Endothelial cell of umbilical vein (primary cell): ENCODE measurements around the gene ZBTB40.

ENCODE experiments used
- CTCF ChIP-seq, 2 donors: IDR thresholded peaks; 1 replicate in 1 of 2; 2 replicates in 1 of 2; pipeline ENCODE4 v1.5.1; 2011; ENCODE audit warnings: low read length in 2 of 2, mild to moderate bottlenecking in 2 of 2, moderate library complexity in 2 of 2, control low read depth in 1 of 2, inconsistent platforms in 1 of 2, low read depth in 1 of 2; ENCODE audit not compliant: insufficient read depth in 1 of 2; ENCODE audit errors: extremely low read depth in 1 of 2
- MYC ChIP-seq: IDR thresholded peaks from one replicate; pipeline ENCODE4 v1.6.1; 2011; ENCODE audit warnings: mild to moderate bottlenecking, low read depth, low read length
- POLR2A ChIP-seq: IDR thresholded peaks from 2 replicates; pipeline ENCODE4 v1.6.1; 2012; ENCODE audit warnings: low read depth, mild to moderate bottlenecking, control low read depth, low read length
- POLR2AphosphoS5 ChIP-seq: IDR thresholded peaks from 2 replicates; pipeline ENCODE4 v1.6.1; 2012; ENCODE audit warnings: low read depth, mild to moderate bottlenecking, control low read depth, low read length, moderate library complexity; ENCODE audit not compliant: insufficient read depth
- TF ChIP-seq, protein P1 (sequence below): IDR thresholded peaks from 2 replicates; pipeline ENCODE4 v1.6.1; 2011; ENCODE audit not compliant: insufficient read depth, insufficient read length

GRCh38 chr1:22415489-22415888, 36.2 kb upstream of the ZBTB40 start:
- no peak for TF ChIP-seq CTCF (IDR thresholded peaks at IDR 0.05; ENCODE audit: extremely low read depth in 1 of 2, insufficient read depth in 1 of 2, low read depth in 1 of 2, low read length in 2 of 2)
- no peak for TF ChIP-seq POLR2AphosphoS5
- no peak for TF ChIP-seq POLR2A
- TF ChIP-seq, protein P1, sequence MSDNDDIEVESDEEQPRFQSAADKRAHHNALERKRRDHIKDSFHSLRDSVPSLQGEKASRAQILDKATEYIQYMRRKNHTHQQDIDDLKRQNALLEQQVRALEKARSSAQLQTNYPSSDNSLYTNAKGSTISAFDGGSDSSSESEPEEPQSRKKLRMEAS: no peak
- TF ChIP-seq MYC: no peak
